MM.1S (cell line): ENCODE results near the gene NAMPT.

ENCODE experiments used
- DNase-seq: peaks from one replicate; pipeline ENCODE4 v3.0.0-alpha.2; 2015
- H2AFZ ChIP-seq: fragments of 300-600 bp; sonication (generic); 2 replicates; pipeline ENCODE4 v1.6.0; 2016; ENCODE audit warnings: antibody characterized with exemption, low read length
- H3F3A ChIP-seq: fragments of 300-600 bp; sonication (generic); 2 replicates; pipeline ENCODE4 v1.6.1; 2016; ENCODE audit warnings: mild to moderate bottlenecking, antibody characterized with exemption, low read length, moderate library complexity, mixed read lengths; ENCODE audit not compliant: insufficient read depth
- H3K27ac ChIP-seq: fragments of 300-600 bp; sonication (generic); 2 replicates; pipeline ENCODE4 v1.5.1; 2016; ENCODE audit warnings: mild to moderate bottlenecking, low read length
- H3K27me3 ChIP-seq: fragments of 300-600 bp; sonication (generic); replicated peaks from 2 replicates; pipeline ENCODE4 v1.6.0; 2016; ENCODE audit warnings: low read length; ENCODE audit not compliant: insufficient read depth
- H3K36me3 ChIP-seq: fragments of 300-600 bp; sonication (generic); replicated peaks from 2 replicates; pipeline ENCODE4 v1.6.1; 2016; ENCODE audit warnings: mild to moderate bottlenecking, low read length, mixed read lengths; ENCODE audit not compliant: insufficient read depth
- H3K4me1 ChIP-seq: fragments of 300-600 bp; sonication (generic); 2 replicates; pipeline ENCODE4 v1.6.1; 2016; ENCODE audit warnings: low read length, mixed read lengths
- H3K4me2 ChIP-seq: fragments of 300-600 bp; sonication (generic); 2 replicates; pipeline ENCODE4 v1.6.0; 2016; ENCODE audit warnings: low read depth, low read length
- H3K4me3 ChIP-seq: fragments of 300-600 bp; sonication (generic); 2 replicates; pipeline ENCODE4 v1.5.1; 2016; ENCODE audit warnings: low read length, mixed read lengths
- H3K79me2 ChIP-seq: fragments of 300-600 bp; sonication (generic); 2 replicates; pipeline ENCODE4 v1.6.1; 2016; ENCODE audit warnings: mixed run types, low read length, mixed read lengths
- H3K9ac ChIP-seq: fragments of 300-600 bp; sonication (generic); 2 replicates; pipeline ENCODE4 v1.6.1; 2016; ENCODE audit warnings: low read length, mixed read lengths
- H3K9me2 ChIP-seq: fragments of 300-600 bp; sonication (generic); replicated peaks from 2 replicates; pipeline ENCODE4 v1.6.1; 2016; ENCODE audit warnings: mild to moderate bottlenecking, low read length, mixed read lengths; ENCODE audit not compliant: insufficient read depth
- H3K9me3 ChIP-seq: fragments of 300-600 bp; sonication (generic); replicated peaks from 2 replicates; pipeline ENCODE4 v1.6.1; 2016; ENCODE audit warnings: mild to moderate bottlenecking, low read length, mixed read lengths; ENCODE audit not compliant: insufficient read depth
- H4K20me1 ChIP-seq: fragments of 300-600 bp; sonication (generic); 2 replicates; pipeline ENCODE4 v1.6.1; 2016; ENCODE audit warnings: mild to moderate bottlenecking, low read length, moderate library complexity, mixed read lengths; ENCODE audit not compliant: insufficient read depth
- EZH2 ChIP-seq: fragments of 300-600 bp; sonication (generic); optimal IDR thresholded peaks from 2 replicates; pipeline ENCODE3; 2017; ENCODE audit warnings: low read depth, mild to moderate bottlenecking, antibody characterized with exemption, low read length, mixed read lengths
- EZH2phosphoT487 ChIP-seq: fragments of 300-600 bp; sonication (generic); IDR thresholded peaks from 2 replicates; pipeline ENCODE4 v1.6.1; 2018; ENCODE audit warnings: antibody characterized with exemption, low read length
- TF ChIP-seq, protein P1 (sequence below): fragments of 300-600 bp; sonication (generic); IDR thresholded peaks from 2 replicates; pipeline ENCODE4 v1.5.1; 2016; ENCODE audit warnings: antibody characterized with exemption, low read length, mixed read lengths

NAMPT gene

DNA sequence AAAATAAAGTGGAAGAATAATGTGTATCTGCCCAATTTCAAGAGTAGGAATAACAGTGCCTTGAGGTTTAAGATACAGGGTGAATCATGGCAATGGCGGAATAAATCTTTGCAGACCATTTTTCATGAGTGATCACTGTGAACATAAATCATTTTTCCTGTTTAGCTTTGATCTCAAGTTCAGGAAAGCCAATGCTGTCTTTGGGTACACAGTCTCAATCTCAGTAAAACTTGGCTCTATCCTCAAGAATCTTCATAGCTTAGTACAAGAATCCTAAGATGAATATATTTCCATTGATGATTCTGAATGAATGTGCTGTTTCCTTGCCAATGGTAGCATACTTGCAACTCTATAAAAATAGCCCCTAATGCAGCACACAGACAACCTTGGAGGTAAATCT is 6.8 kb downstream of the NAMPT start:
- no peak overlapping the region for H3K4me2 ChIP-seq
- H3K79me2 ChIP-seq: peaks cover 94% of the 10 kb centered on the region
- H3K36me3 ChIP-seq: peaks cover 13% of the 10 kb centered on the region; the same call in 1 of the 2 replicates
- no peaks in the 10 kb centered on the region for H3K27me3 ChIP-seq
- peaks cover 33% of the 10 kb centered on the region for H3K4me1 ChIP-seq
- TF ChIP-seq, protein P1, sequence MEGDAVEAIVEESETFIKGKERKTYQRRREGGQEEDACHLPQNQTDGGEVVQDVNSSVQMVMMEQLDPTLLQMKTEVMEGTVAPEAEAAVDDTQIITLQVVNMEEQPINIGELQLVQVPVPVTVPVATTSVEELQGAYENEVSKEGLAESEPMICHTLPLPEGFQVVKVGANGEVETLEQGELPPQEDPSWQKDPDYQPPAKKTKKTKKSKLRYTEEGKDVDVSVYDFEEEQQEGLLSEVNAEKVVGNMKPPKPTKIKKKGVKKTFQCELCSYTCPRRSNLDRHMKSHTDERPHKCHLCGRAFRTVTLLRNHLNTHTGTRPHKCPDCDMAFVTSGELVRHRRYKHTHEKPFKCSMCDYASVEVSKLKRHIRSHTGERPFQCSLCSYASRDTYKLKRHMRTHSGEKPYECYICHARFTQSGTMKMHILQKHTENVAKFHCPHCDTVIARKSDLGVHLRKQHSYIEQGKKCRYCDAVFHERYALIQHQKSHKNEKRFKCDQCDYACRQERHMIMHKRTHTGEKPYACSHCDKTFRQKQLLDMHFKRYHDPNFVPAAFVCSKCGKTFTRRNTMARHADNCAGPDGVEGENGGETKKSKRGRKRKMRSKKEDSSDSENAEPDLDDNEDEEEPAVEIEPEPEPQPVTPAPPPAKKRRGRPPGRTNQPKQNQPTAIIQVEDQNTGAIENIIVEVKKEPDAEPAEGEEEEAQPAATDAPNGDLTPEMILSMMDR: no peak
- TF ChIP-seq EZH2 (no peak), EZH2phosphoT487 (no peak)
- H3K9me2 ChIP-seq: no peaks in the 10 kb centered on the region
- no peaks in the 10 kb centered on the region for H3K9me3 ChIP-seq
- no peak for DNase-seq
- no peak overlapping the region for H3K4me3 ChIP-seq
- peaks cover 7% of the 10 kb centered on the region; the same call in 1 of the 2 replicates for H4K20me1 ChIP-seq
- no peak overlapping the region for H3K9ac ChIP-seq
- peaks cover 19% of the 10 kb centered on the region for H3F3A ChIP-seq
- H3K27ac ChIP-seq: no peak overlapping the region
- no peak overlapping the region for H2AFZ ChIP-seq

DNA sequence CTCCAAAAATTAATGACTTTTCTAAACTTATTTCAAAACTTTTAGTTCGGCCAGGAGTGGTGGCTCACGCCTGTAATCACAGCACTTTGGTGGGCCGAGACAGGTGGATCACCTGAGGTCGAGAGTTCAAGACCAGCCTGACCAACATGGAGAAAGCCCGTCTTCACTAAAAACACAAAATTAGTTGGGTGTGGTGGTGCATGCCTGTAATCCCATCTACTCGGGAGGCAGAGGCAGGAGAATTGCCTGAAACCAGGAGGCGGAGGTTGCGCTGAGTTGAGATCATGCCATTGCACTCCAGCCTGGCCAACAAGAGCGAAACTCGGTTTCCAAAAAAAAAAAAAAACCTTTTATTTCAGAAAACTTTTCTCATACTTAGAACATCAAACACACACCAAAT is 8.3 kb downstream of the NAMPT start:
- Histone ChIP-seq H3K9ac (no peak overlapping the region), H3K27me3 (no peaks in the 10 kb centered on the region), H4K20me1 (peaks cover 7% of the 10 kb centered on the region; the same call in 1 of the 2 replicates), H3K36me3 (peaks cover 23% of the 10 kb centered on the region), H2AFZ (no peak overlapping the region), H3F3A (peaks cover 19% of the 10 kb centered on the region), H3K4me3 (no peak overlapping the region), H3K27ac (no peak overlapping the region), H3K9me3 (no peaks in the 10 kb centered on the region), H3K9me2 (no peaks in the 10 kb centered on the region), H3K4me1 (peaks cover 31% of the 10 kb centered on the region), H3K4me2 (no peak overlapping the region), H3K79me2 (peaks cover 94% of the 10 kb centered on the region)
- no peak for DNase-seq
- TF ChIP-seq, protein P1: no peak
- TF ChIP-seq EZH2: no peak
- TF ChIP-seq EZH2phosphoT487: no peak

DNA sequence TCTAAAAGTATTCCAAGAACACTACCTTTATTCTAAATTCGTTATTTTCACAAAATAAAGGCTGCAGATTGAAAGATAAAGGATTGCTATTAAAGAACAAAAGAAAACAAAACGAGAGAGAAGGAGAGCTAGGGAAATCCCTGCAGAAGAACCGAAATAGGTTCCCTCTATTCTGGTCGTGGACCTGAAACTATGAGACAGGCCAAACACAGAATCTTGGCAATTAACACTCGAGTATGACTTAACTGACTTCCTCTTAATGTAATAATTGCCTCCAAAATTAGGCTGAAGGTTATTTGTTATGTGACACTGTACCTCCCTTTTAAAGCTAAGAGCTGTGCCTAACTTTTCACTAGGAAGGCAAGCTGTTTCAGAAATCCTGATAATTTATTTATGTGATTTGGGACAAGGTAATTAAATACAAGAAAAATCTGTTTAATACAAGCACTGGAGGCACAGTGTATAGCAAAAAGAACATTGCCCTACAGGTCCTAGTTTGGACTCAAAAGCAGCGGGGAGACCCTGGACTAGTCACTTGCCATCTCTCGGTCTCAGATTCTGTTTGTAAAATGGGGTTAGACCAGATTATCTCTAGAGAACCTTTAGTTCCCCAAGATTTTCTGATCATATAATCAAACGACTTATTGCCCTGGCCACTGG is 11.6 kb downstream of the NAMPT start:
- Histone ChIP-seq H3K4me2 (peak overlapping the region; percentile 33), H3K4me1 (peaks cover 25% of the 10 kb centered on the region), H4K20me1 (0 out of 2 replicates have a peak, but pooled peaks cover 7% of the 10 kb centered on the region), H3K27me3 (no peaks in the 10 kb centered on the region), H3K9me2 (no peaks in the 10 kb centered on the region), H3K79me2 (peaks cover 67% of the 10 kb centered on the region), H3K9me3 (no peaks in the 10 kb centered on the region), H3K9ac (no peak overlapping the region), H3K36me3 (peaks cover 30% of the 10 kb centered on the region), H3F3A (peaks cover 19% of the 10 kb centered on the region), H3K4me3 (peak overlapping the region; percentile 6; the same call in 1 of the 2 replicates), H2AFZ (no peak overlapping the region), H3K27ac (peak overlapping the region; percentile 34; the same call in 1 of the 2 replicates)
- DNase-seq: peak; percentile 67
- TF ChIP-seq EZH2: no peak
- TF ChIP-seq EZH2phosphoT487: no peak
- TF ChIP-seq, protein P1: no peak
